CD4-positive, alpha-beta T cell (primary cell): ENCODE data around the gene PIK3R1. TPM values are rescaled to one million over a fixed set of nuclear protein-coding genes. Genes with fewer than 3 reads are reported as not detected.
A peak's percentile ranks its signal among the peaks of the same experiment; 100 is the strongest.

Experiments used
- ATAC-seq: fragments of 200-7000 bp; cut with Tn5 transposase; one replicate; pipeline ENCODE4 v1.10.0; 2022; ENCODE audit warnings: mild to moderate bottlenecking; ENCODE audit not compliant: poor library complexity
- CTCF ChIA-PET: fragments of 350-600 bp; sonication (Branson Sonifier 250); formaldehyde crosslinking; loops from one replicate; lab custom pipeline; 2021; ENCODE audit warnings: antibody characterized with exemption, inconsistent platforms; lab: Charles Lee
- POLR2A ChIA-PET: fragments of 350-600 bp; sonication (Branson Sonifier 250); formaldehyde crosslinking; loops from one replicate; lab custom pipeline; 2021; ENCODE audit warnings: antibody characterized with exemption, inconsistent platforms; lab: Charles Lee
- DNase-seq, 14 experiments: peaks; one replicate each; pipeline ENCODE4 v3.0.0-alpha.2; 2013 to 2020; ENCODE audit warnings: mixed read lengths in 2 of 14
- H3K27ac ChIP-seq, 2 donors: one replicate each; pipeline versions ENCODE4 v1.5.1 to v1.7.0; 2013; ENCODE audit warnings: low read length in 2 of 2, low read depth in 1 of 2, mild to moderate bottlenecking in 1 of 2
- H3K27me3 ChIP-seq, 2 experiments: 1 replicate in 1 of 2; 2 replicates in 1 of 2; pipeline versions ENCODE4 v1.6.1 to v1.7.0; 2013; ENCODE audit warnings: low read length in 2 of 2, control low read depth in 1 of 2, mild to moderate bottlenecking in 1 of 2, moderate library complexity in 1 of 2; ENCODE audit not compliant: insufficient read depth in 2 of 2, control insufficient read depth in 1 of 2
- H3K36me3 ChIP-seq: one replicate; pipeline ENCODE4 v1.6.1; 2013; ENCODE audit warnings: low read length, control low read depth; ENCODE audit not compliant: insufficient read depth
- H3K4me1 ChIP-seq: one replicate; pipeline ENCODE4 v1.6.1; 2013; ENCODE audit warnings: low read length, control low read depth; ENCODE audit not compliant: insufficient read depth
- H3K4me3 ChIP-seq: one replicate; pipeline ENCODE4 v1.5.1; 2013; ENCODE audit warnings: mild to moderate bottlenecking, low read length, moderate library complexity
- H3K9me3 ChIP-seq, 2 experiments: 1 replicate in 1 of 2; 2 replicates in 1 of 2; pipeline versions ENCODE4 v1.6.1 to v1.7.0; 2013; ENCODE audit warnings: low read length in 2 of 2, mild to moderate bottlenecking in 2 of 2, control low read depth in 1 of 2, moderate library complexity in 1 of 2; ENCODE audit not compliant: control insufficient read depth in 1 of 2, insufficient read depth in 1 of 2
- H3K27ac Mint-ChIP-seq: one replicate; pipeline ENCODE4 v1.8.0; 2020; ENCODE audit warnings: mixed read lengths
- H3K27me3 Mint-ChIP-seq: one replicate; pipeline ENCODE4 v1.8.0; 2021; ENCODE audit warnings: mixed read lengths
- H3K36me3 Mint-ChIP-seq: one replicate; pipeline ENCODE4 v1.8.0; 2021; ENCODE audit warnings: low read depth, mixed read lengths
- H3K4me1 Mint-ChIP-seq: one replicate; pipeline ENCODE4 v1.8.0; 2021; ENCODE audit warnings: low read depth, mixed read lengths
- H3K4me3 Mint-ChIP-seq: one replicate; pipeline ENCODE4 v1.8.0; 2020; ENCODE audit warnings: mild to moderate bottlenecking, mixed read lengths
- H3K9me3 Mint-ChIP-seq: one replicate; pipeline ENCODE4 v1.8.0; 2020; ENCODE audit warnings: mixed read lengths
- CTCF ChIP-seq: fragments of 200-600 bp; IDR thresholded peaks from one replicate; pipeline ENCODE4 v1.8.0; 2022; ENCODE audit warnings: antibody characterized with exemption, mild to moderate bottlenecking
- intact Hi-C, 2 experiments: fragments of 100-400 bp; cut with DNase I in 1 of 2; cut with micrococcal nuclease in 1 of 2; formaldehyde crosslinking; loops; one replicate each; pipeline versions ENCODE4 v1.15.1 to v1.9.0; 2023 to 2025; cut with DNase I, micrococcal nuclease
- total RNA-seq, 174 experiments: library from RNA in 2 of 174; stranded (reverse) in 2 of 174; gene quantifications; one replicate each; pipeline ENCODE4 v1.2.3 and lab custom pipeline; 2021 to 2026

PIK3R1 gene
- total RNA-seq, 2 experiments from 2014 or later = 455 to 459 TPM

GRCh38 chr5:68217528-68217927 is 2.0 kb downstream of the PIK3R1 start:
- intact Hi-C loops = loop anchor here (5.0 to 10.0 kb wide), 3 partner anchors 35 to 65 kb away; no protein-coding TSS in a partner anchor
- DNase-seq (no peak), ATAC-seq (no peak)
- Histone ChIP-seq H3K9me3 (peaks cover 4 to 9% of the 10 kb centered on the region in 2 experiments), H3K4me3 (peak overlapping the region; percentile 78), H3K36me3 (peaks cover 11% of the 10 kb centered on the region), H3K27me3 (no peaks in the 10 kb centered on the region), H3K27ac (no peak overlapping the region), H3K4me1 (peaks cover 19% of the 10 kb centered on the region)
- TF ChIP-seq CTCF = no peak
- Mint-ChIP-seq H3K4me3 (peak overlapping the region; percentile 89), H3K27ac (peak overlapping the region; percentile 73), H3K9me3 (no peaks in the 10 kb centered on the region), H3K36me3 (peaks cover 31% of the 10 kb centered on the region), H3K27me3 (no peaks in the 10 kb centered on the region), H3K4me1 (peaks cover 66% of the 10 kb centered on the region)
- ChIA-PET POLR2A (interaction anchor here (2.2 to 3.6 kb wide), 9 partner anchors 8 to 95 kb away, joined by 4 to 41 read pairs (median 27); no protein-coding TSS in a partner anchor), CTCF (interaction anchor here (1.3 to 3.2 kb wide), 3 partner anchors 20 to 69 kb away, joined by 4 to 19 read pairs (median 6); no protein-coding TSS in a partner anchor)

GRCh38 chr5:68219161-68219816 is 3.7 kb downstream of the PIK3R1 start:
- H3K4me1 ChIP-seq = peaks cover 30% of the 10 kb centered on the region
- H3K27me3 Mint-ChIP-seq = no peaks in the 10 kb centered on the region
- H3K27ac ChIP-seq = no peak overlapping the region
- H3K36me3 Mint-ChIP-seq = peaks cover 42% of the 10 kb centered on the region
- no peaks in the 10 kb centered on the region for H3K9me3 Mint-ChIP-seq
- intact Hi-C loops = loop anchor here (2.0 to 10.0 kb wide), 4 partner anchors 14 to 63 kb away; no protein-coding TSS in a partner anchor
- TF ChIP-seq CTCF = no peak
- H3K4me1 Mint-ChIP-seq = peaks cover 77% of the 10 kb centered on the region
- H3K9me3 ChIP-seq = peaks cover 4 to 9% of the 10 kb centered on the region in 2 experiments
- H3K4me3 Mint-ChIP-seq = peak overlapping the region; percentile 89
- ChIA-PET CTCF (interaction anchor here (0.6 to 2.6 kb wide), 4 partner anchors 13 to 67 kb away, joined by 3 to 11 read pairs (median 4); no protein-coding TSS in a partner anchor), POLR2A (interaction anchor here (1.1 kb wide), 1 partner anchor 11 kb away, joined by 3 read pairs; no protein-coding TSS in a partner anchor)
- DNase-seq (no peak), ATAC-seq (no peak)
- peaks cover 11% of the 10 kb centered on the region for H3K36me3 ChIP-seq
- H3K27ac Mint-ChIP-seq = peak overlapping the region; percentile 3
- H3K4me3 ChIP-seq = no peak overlapping the region
- no peaks in the 10 kb centered on the region for H3K27me3 ChIP-seq

GRCh38 chr5:68220260-68220659 is 4.7 kb downstream of the PIK3R1 start:
- Histone ChIP-seq H3K27me3 (no peaks in the 10 kb centered on the region), H3K4me1 (peaks cover 35% of the 10 kb centered on the region), H3K27ac (no peak overlapping the region), H3K36me3 (peaks cover 11% of the 10 kb centered on the region), H3K4me3 (no peak overlapping the region), H3K9me3 (peaks cover 4 to 9% of the 10 kb centered on the region in 2 experiments)
- DNase-seq (no peak), ATAC-seq (no peak)
- CTCF ChIA-PET = interaction anchor here (2.6 kb wide), 1 partner anchor 32 kb away, joined by 11 read pairs; no protein-coding TSS in a partner anchor
- TF ChIP-seq CTCF = no peak
- H3K4me3 Mint-ChIP-seq = peak overlapping the region; percentile 59
- peaks cover 44% of the 10 kb centered on the region for H3K36me3 Mint-ChIP-seq
- H3K27me3 Mint-ChIP-seq = no peaks in the 10 kb centered on the region
- POLR2A ChIA-PET = interaction anchor here (1.1 kb wide), 1 partner anchor 10 kb away, joined by 3 read pairs; no protein-coding TSS in a partner anchor
- intact Hi-C loops = no loop called here
- no peak overlapping the region for H3K27ac Mint-ChIP-seq
- no peaks in the 10 kb centered on the region for H3K9me3 Mint-ChIP-seq
- peaks cover 83% of the 10 kb centered on the region for H3K4me1 Mint-ChIP-seq
